ENCODE data around the gene CYSTM1.

The CYSTM1 gene

GRCh38 chr5:140256726-140257125, 81.7 kb downstream of the CYSTM1 start:
- DNase-seq (ENCODE audit: low read depth, low spot score): no peak
- H3K4me3 ChIP-seq (ENCODE audit: low read depth, low read length): no peak overlapping the region
- CTCF ChIA-PET: interaction anchor here (1.0 to 34.6 kb wide), 9 partner anchors 8 to 116 kb away, joined by 3 to 1796 read pairs (median 3); partner anchors contain the start of gene HBEGF
- POLR2A ChIA-PET: interaction anchor here (2.3 kb wide), 1 partner anchor 90 kb away, joined by 10 read pairs; the partner anchor contains the start of gene HBEGF
- no peak for TF ChIP-seq CTCF (IDR thresholded peaks at IDR 0.05; ENCODE audit: insufficient read depth, low read length, missing control alignments)

DNA sequence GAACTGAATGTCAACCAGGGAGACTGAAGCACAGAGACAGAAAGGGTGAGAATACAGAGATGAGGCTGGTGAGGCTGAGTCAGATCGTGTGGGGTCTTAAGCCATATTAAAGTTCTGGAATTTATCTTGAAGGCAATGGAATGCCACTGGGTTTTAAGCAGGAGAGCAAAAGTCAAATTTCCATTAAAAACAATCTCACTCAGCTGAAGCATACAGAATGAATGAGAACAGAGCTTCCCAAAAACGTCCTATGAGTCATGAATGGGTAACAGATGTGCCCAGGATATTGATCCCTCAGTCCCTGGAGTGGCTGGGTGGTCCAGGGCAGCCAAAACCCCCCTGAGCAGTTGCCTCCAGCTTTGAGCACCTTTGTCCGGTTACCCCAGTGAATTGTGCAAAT, 83.0 kb downstream of the CYSTM1 start:
- ChIA-PET POLR2A (interaction anchor here (0.7 to 2.3 kb wide), 4 partner anchors 11 to 88 kb away, joined by 3 to 10 read pairs (median 4); partner anchors contain the start of gene HBEGF), CTCF (interaction anchor here (0.6 to 34.6 kb wide), 10 partner anchors 10 to 108 kb away, joined by 3 to 1796 read pairs (median 4); partner anchors contain the start of genes HBEGF and PFDN1)
- DNase-seq (ENCODE audit: low read depth, low spot score): no peak
- H3K4me3 ChIP-seq (ENCODE audit: low read depth, low read length): no peak overlapping the region
- TF ChIP-seq CTCF (IDR thresholded peaks at IDR 0.05; ENCODE audit: insufficient read depth, low read length, missing control alignments): no peak

- H3K4me3 ChIP-seq (ENCODE audit: low read depth, low read length): no peak overlapping the region
- no peak for DNase-seq (ENCODE audit: low read depth, low spot score)
- TF ChIP-seq CTCF (IDR thresholded peaks at IDR 0.05; ENCODE audit: insufficient read depth, low read length, missing control alignments): no peak
- POLR2A ChIA-PET: interaction anchor here (0.9 to 2.3 kb wide), 2 partner anchors 12 to 87 kb away, joined by 3 to 10 read pairs; partner anchors contain the start of gene HBEGF
- CTCF ChIA-PET: interaction anchor here (0.7 to 34.6 kb wide), 7 partner anchors 17 to 114 kb away, joined by 3 to 1796 read pairs (median 4); partner anchors contain the start of genes HBEGF and PFDN1
These were observed 83.9 kb downstream of the CYSTM1 start for GRCh38 chr5:140258873-140259272.

GRCh38 chr5:140259500-140259899, 84.5 kb downstream of the CYSTM1 start:
- POLR2A ChIA-PET: no interaction called here
- TF ChIP-seq CTCF (IDR thresholded peaks at IDR 0.05; ENCODE audit: insufficient read depth, low read length, missing control alignments): no peak
- CTCF ChIA-PET: interaction anchor here (0.9 to 34.6 kb wide), 3 partner anchors 12 to 85 kb away, joined by 3 to 1796 read pairs (median 165); partner anchors contain the start of gene HBEGF
- H3K4me3 ChIP-seq (ENCODE audit: low read depth, low read length): no peak overlapping the region
- DNase-seq (ENCODE audit: low read depth, low spot score): no peak

- DNase-seq (ENCODE audit: low read depth, low spot score): no peak
- TF ChIP-seq CTCF (IDR thresholded peaks at IDR 0.05; ENCODE audit: insufficient read depth, low read length, missing control alignments): no peak
- CTCF ChIA-PET: interaction anchor here (0.9 to 34.6 kb wide), 4 partner anchors 13 to 85 kb away, joined by 3 to 1796 read pairs (median 85); partner anchors contain the start of gene HBEGF
- no peak overlapping the region for H3K4me3 ChIP-seq (ENCODE audit: low read depth, low read length)
- POLR2A ChIA-PET: no interaction called here
These were observed 85.2 kb downstream of the CYSTM1 start for GRCh38 chr5:140260089-140260656.
